LNCaP clone FGC (cell line): Measurements from ENCODE around the gene EML6.

Source experiments
- DNase-seq: peaks from one replicate; pipeline ENCODE4 v3.0.0-alpha.2; 2011; ENCODE audit warnings: low read depth
- H3K4me3 ChIP-seq: 2 replicates; pipeline ENCODE4 v1.5.1; 2011; ENCODE audit warnings: mild to moderate bottlenecking, low read depth, low read length, control low read depth
- TF ChIP-seq, protein P1 (sequence below): IDR thresholded peaks from 2 replicates; pipeline ENCODE4 v1.5.1; 2012; ENCODE audit warnings: mild to moderate bottlenecking; ENCODE audit not compliant: control insufficient read depth, insufficient read depth; ENCODE audit errors: extremely low read depth

The EML6 gene

DNA sequence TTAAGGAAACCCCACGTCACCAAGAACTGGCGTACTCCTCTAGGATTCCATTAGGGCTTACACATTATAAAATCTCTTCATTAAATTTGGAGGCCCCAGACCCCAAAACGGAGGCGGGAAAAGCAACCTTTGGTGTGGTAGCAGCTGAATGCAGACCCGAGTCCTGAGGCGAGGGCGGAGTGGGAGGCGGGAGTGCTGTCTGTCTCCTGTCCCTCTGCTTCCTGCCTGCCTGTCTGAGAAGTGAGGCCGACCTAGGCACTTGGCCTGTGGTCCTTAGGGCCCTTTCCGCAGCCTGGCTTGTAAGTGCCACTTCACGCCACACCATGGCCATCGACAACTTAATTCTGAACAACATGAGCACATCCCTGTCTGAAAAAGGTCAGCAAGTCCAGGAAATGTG is 224.7 kb downstream of the EML6 start:
- no peak overlapping the region for H3K4me3 ChIP-seq
- DNase-seq, result no peak
- TF ChIP-seq, protein P1, sequence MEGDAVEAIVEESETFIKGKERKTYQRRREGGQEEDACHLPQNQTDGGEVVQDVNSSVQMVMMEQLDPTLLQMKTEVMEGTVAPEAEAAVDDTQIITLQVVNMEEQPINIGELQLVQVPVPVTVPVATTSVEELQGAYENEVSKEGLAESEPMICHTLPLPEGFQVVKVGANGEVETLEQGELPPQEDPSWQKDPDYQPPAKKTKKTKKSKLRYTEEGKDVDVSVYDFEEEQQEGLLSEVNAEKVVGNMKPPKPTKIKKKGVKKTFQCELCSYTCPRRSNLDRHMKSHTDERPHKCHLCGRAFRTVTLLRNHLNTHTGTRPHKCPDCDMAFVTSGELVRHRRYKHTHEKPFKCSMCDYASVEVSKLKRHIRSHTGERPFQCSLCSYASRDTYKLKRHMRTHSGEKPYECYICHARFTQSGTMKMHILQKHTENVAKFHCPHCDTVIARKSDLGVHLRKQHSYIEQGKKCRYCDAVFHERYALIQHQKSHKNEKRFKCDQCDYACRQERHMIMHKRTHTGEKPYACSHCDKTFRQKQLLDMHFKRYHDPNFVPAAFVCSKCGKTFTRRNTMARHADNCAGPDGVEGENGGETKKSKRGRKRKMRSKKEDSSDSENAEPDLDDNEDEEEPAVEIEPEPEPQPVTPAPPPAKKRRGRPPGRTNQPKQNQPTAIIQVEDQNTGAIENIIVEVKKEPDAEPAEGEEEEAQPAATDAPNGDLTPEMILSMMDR, result no peak

DNA sequence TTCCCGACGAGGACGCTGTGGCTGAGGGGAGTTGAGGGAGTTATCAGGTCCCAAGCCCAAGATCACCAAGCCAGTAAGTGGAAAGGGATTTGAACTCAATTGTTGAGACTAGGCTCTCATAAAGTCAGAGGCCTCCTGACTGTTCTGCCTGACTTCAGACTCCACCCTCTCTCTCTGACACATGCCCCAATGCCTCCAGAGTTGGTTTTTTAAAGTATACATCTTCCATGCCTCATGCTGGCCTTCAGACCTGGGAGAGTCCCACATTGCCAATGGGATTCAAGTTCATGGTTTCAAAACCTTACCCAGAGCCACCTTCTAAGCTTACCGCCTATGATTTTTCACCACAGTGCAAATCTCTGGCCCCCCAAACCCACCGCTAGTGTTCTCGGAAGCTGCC is 226.0 kb downstream of the EML6 start:
- no peak overlapping the region for H3K4me3 ChIP-seq
- TF ChIP-seq, protein P1, result no peak
- no peak for DNase-seq

DNA sequence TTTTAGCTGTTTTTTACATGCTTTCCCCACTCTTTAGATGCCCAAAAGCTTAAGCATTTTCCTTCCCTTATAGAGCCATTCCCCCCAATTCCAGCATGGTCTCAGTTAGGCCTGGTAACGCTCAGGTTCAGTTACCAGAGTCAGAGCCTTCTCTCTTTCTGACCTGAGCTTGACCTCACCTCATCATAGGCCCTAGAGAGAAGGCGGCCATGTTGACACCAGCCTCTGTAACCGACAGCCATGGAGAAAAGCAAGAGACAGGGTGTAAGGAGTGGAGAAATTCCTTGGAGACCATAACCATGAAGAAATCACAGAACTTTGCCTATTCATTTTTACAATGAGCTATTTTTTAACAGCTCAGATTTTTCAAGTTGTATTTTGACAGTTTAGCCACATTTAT is 227.3 kb downstream of the EML6 start:
- no peak overlapping the region for H3K4me3 ChIP-seq
- TF ChIP-seq, protein P1, result no peak
- DNase-seq, result no peak

DNA sequence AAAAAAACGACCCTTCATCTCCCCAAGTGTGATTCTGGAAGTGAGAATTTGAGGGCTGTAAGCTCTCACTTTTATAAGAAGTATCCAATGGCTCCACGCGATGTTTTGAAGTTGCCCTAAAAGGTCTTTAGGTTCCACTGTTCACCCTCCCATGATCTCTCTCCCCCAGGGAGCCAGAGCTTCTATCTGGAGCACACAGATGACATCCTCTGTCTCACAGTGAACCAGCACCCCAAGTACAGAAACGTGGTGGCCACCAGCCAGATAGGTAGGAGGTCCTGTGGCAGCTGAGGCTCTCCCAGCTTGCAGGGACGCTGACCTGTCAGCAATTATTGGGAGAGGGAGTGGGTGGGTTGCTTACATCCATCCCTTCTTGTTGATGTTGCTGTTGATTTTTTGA is 229.0 kb downstream of the EML6 start:
- DNase-seq, result no peak
- TF ChIP-seq, protein P1, result no peak
- H3K4me3 ChIP-seq, result no peak overlapping the region

DNA sequence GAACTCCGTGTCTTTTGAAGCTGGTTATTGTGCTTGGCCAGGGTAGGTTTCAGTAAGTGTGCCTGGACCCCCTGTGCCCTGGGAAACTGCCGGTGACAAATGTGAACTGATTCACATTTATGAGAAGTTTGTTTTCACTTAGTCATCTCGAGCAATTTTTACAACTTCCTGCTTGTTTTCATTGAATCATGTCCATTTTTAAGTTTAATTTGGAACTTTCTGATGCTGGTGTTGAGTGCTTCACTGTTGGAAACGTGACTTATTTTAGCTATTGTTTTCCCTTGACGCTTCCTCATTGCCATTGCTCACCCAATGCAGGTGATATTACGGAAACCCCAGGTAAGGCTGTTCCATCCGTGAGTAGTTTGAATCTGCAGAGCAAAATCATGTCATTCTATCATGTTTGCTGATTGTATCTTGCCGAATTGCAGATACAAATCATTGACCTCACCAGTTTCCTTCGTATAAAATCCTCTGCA is 229.6 kb downstream of the EML6 start:
- TF ChIP-seq, protein P1, result no peak
- no peak overlapping the region for H3K4me3 ChIP-seq
- peak; percentile 91 for DNase-seq

DNA sequence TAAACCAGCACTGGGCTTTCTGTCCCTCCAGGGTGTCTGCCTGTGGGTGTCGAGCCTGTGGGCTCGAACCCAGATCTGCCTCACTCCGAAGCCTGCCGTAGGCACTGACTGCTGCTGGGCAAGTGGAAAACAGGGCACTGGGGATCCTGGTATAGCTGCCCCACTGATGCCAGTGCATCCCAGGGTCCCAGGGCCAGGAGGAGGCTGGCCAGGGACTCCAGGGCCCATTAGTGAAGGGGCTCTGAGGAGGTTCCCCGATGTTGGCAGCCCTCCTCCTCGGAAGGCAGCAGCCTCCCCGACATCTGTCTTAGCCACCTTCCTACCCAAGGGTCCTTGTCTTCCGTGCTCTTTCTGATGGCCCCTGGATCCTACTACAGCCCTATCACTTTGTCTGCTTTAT is 230.7 kb downstream of the EML6 start:
- no peak for DNase-seq
- no peak overlapping the region for H3K4me3 ChIP-seq
- TF ChIP-seq, protein P1, result no peak

DNA sequence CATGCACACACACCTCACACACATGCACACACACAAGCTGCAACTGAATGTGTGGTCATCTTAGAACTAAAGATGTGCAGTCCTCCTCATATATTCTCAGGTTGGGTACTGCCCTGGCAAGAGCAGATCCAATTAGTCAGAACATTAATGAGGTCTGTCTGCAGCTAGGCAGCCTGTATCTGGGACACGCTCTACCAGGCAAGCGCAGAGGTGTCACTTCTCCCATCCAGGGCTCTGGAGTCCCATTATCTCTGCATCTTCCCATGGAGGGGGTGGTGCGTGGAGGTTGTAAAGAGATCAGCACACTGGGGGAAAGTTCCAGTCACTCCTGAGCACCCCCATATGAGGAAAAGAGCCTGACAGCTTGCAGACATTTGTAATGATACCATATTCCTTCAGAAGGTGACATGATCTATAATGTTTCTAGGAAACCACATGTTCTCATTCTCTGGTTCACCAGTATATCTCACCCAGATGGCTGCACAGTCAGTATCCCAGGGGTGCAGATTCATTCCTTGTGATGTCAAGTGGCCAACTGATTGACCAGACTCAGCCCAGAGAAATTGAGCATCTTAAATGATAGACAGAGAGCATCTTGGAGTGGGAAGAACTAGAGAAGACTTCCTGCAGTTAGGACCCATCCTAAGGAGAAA is 231.4 kb downstream of the EML6 start:
- no peak overlapping the region for H3K4me3 ChIP-seq
- no peak for DNase-seq
- TF ChIP-seq, protein P1, result no peak
